Cerebellar nuclear complex (tissue), 1 donor: ENCODE results near the gene MAP4K4.

Source experiments
- DNase-seq, 2 experiments: peaks; one replicate each; lab custom pipeline; 2025; lab: John Stamatoyannopoulos, UW

MAP4K4 gene

DNA sequence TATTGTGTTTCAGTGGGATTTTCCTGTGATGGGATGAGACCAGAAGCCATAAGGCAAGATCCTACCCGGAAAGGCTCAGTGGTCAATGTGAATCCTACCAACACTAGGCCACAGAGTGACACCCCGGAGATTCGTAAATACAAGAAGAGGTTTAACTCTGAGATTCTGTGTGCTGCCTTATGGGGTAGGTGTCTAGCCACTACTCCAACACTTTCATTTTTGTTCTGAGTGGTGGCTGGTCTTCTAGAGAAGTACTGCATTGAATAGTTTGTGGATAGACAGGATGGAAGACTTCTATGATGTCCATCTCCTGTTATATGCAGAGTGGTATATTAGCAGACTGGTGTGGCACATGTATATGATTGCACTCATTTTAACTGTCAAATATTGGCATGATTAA is 176.6 kb downstream of the MAP4K4 start:
- no peak for DNase-seq

DNA sequence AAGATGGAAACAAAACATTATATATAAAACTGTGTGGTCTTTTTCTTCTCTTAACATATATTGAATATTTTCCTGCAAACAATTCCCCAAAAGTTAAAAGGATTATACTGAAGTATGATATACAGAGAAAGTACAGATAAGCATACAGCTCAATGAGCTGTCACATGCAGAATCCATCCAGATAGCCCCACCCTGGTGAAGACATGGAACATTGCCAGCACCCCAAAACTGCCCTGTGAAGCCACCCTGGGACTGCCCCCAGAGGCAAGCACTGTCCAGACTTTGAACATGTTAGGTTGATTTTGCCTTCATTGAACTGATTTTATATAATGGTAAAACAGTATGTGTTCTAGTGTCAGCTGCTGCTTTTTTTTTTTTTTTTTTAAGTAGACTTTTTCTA is 182.0 kb downstream of the MAP4K4 start:
- no peak for DNase-seq

DNA sequence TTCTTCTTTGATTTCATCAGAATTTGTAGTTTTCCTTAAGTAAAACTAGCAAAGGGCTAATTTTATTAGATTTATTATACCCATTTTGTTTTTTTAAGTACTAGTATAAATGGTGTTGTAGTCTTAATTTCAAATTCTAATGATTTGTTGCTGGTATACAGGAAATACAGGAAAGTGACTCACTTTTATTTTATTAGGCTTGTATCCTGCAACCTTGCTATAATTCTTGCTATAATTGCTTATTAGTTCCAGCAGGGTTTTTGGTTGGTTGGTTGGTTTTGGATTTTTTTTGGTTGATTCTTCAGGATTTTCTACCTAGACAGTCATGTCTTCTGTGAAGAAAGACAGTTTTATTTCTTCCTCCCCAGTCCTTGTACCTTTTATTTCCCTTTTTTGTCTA is 183.6 kb downstream of the MAP4K4 start:
- no peak for DNase-seq

DNA sequence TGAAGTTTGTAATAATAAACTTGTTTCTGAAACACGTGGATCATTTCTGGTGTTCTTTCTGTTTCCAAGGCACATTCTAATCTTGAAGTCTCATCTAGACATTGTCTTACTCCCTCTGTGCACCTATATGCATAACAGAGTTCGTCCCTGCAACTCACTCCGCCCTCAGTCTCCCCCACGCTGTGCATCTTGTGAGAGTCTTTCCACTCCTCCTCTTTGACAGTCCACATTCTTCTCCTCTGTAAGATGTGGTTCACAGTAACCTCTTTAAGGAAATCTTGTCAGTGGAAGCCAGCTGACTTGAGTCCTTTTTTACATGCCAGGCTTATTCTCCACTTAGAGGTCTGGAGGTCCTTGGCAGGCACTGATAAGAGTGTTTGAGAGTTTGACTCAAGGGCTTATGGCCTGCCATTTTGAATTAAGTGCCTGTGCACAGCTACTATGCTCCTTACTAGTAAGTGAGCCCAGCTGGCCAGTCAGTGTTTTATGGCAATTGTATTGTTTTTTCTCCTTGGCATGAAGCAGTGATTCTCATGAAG is 185.3 kb downstream of the MAP4K4 start:
- no peak for DNase-seq

DNA sequence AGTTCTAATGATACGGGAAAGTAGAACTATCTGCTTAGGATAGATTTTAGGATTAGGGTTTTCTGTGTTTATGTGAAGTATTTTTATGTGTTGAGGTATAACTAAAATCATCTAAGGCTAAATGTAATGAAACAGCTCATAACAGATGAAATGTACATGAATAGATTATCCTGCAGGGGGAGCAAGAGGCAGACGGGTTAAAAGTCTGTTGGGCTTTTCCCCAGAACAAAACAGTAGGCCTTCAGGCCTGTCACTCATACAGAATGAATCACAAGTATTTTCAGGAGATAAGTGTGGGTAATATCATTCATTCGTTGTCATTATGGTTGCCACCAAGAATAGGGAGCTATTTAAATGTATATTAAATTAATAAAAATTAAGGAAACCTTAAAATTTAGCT is 186.4 kb downstream of the MAP4K4 start:
- DNase-seq: no peak

DNA sequence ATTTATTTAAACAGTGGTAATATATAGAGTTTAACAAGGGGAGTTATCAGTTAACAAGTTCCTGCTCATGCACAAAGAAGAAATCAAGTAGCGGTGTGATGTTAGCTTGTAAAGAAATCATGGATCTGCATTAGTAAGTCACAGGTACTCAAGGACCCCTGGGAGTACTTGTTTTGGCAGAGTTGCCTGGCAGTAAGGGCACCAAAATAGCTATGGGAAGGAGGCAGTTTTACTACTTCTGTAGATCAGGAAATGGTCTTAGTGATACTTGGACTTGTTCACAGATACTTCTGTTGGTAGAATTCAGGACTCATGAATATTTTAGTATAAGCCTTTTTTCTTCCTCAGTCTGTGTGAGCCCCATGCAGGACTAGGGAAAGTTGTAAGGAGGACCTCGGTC is 186.9 kb downstream of the MAP4K4 start:
- no peak for DNase-seq

DNA sequence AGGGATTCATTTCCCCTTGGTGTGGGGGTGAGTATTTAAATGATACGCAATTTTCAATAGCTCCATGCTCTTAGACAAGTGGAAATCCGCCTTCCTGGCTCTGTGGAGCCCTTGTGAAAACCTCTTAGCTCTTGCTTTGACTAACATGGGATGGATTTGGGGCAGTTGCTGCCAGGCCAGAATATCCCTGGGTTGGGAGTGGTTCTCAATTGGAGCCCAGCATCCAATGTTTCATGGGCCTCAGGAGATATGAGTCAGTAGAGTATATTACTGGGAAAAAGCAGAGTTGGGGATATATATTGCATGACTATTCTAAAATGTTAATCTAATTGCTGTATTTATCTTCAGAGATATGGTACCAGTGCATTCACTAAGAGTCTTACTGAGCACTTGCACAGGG is 189.8 kb downstream of the MAP4K4 start:
- DNase-seq: no peak

DNA sequence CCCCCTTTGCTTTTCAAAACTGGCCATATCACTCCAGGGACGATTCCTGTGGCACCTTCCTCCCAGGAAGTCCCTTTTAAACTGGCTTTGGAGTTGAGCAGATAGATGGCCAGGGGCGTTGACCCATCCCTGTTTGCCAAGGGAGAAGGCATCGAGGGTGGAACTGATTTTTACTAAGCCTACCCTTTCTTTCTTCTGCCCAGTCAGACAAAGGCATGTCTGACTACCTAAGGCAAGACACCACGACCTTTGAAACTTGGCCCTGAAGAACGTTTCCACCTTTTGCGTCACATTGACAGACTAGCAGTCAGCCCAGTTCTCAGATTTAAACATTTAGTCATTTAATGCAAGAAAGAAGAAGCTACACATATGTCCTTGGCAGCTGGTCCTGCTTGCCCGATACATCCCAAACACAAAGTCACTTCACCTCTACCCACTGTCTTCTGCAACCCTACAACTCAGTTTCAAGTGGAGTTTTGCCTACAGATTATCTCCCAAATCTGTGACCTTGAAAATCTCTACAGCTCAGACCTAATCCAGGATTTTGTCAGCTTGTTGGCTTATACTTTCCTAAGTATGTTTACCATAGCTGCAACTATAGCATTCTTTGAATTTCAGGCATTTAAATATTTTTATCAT is 192.1 kb downstream of the MAP4K4 start:
- no peak for DNase-seq

DNA sequence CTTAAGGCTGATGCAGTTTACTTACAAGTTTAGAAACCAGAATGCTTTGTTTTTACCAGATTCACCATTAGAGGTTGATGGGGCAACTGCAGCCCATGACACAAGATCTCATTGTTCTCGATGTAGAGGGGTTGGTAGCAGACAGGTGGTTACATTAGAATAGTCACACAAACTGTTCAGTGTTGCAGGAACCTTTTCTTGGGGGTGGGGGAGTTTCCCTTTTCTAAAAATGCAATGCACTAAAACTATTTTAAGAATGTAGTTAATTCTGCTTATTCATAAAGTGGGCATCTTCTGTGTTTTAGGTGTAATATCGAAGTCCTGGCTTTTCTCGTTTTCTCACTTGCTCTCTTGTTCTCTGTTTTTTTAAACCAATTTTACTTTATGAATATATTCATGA is 194.9 kb downstream of the MAP4K4 start:
- DNase-seq: no peak

DNA sequence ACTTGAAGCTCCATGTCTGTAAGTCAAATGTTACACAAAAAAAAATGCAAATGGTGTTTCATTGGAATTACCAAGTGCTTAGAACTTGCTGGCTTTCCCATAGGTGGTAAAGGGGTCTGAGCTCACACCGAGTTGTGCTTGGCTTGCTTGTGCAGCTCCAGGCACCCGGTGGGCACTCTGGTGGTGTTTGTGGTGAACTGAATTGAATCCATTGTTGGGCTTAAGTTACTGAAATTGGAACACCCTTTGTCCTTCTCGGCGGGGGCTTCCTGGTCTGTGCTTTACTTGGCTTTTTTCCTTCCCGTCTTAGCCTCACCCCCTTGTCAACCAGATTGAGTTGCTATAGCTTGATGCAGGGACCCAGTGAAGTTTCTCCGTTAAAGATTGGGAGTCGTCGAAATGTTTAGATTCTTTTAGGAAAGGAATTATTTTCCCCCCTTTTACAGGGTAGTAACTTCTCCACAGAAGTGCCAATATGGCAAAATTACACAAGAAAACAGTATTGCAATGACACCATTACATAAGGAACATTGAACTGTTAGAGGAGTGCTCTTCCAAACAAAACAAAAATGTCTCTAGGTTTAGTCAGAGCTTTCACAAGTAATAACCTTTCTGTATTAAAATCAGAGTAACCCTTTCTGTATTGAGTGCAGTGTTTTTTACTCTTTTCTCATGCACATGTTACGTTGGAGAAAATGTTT is 196.3 kb downstream of the MAP4K4 start:
- no peak for DNase-seq

DNA sequence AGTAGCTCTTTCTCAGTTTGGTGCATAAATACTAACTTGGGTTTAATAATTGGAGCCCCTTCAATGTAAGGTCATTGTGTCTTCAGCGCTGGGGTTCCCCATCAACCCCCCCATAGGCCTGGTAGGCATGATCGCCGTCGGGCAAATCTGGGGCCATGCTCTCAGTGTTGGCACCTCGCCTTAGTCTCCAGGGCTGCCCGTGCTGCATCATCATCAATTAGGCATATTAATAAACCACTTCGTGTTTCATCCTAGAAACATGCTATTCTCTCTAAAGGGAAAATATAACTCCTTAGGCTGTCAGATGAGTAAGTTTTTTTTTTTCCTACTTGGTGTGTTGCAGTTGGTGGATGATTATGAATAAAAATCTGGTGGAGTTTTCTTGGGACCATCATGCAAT is 197.5 kb downstream of the MAP4K4 start:
- no peak for DNase-seq

DNA sequence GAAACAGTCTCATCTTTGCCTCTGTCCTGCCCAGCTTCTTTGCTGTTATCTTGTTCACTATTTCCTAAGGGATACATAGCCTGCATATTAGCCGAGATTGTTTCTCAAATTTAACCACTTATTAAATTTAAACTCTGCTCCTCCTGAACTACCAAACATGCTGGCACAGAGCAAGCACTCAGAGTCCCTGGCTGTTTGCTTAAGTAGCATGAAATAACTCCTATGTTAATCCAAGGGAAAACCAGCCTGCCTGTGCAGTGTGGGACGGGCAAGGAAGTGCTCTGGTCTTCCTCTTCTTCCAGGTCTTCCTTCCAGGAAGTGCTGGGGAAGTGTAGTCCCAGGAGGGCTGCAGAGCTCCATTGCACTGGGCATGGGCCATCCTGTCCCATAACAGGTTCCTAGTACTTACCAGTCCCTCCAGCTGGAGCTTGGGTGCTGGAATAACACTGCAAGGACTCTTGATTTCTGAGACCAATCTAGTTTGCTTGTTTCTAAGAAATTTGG is 198.4 kb downstream of the MAP4K4 start:
- DNase-seq: no peak

DNA sequence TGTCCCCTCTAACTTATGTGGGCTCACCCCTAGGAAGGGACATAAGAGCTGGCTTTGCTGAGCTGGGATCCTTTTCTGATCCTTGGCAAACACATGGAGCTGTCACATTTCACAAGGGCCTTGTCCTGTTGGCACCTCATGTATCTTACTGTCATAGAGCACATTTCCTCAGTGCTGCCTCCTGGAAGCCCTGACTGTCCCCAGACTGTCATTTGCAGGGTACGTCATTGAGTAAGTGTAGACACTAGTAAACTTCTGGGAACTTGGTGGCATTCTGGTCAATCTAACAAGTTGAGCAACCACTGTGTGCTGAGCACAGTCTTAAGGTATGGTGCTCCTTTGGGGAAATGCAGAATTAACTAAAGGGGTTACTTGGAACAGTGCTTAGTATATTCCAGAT is 199.8 kb downstream of the MAP4K4 start:
- DNase-seq: no peak

DNA sequence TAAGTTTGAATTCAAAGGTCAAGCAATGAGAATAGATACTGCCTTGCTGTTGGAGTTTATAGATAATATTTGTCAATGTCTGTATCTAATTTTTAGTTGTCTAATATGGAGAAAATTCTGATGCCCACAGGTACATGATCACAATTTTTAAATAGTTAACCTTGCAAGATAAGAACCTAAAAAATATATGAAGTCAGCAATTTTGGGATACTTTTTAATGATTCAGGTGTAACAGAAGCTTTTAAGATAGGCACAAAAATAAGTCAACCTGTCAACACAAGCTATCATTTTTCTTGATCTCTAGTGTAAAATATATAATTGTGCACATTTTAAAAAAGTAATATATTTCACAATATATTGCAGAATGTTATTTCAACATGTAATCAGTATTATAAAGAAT is 201.8 kb downstream of the MAP4K4 start:
- DNase-seq: no peak

DNA sequence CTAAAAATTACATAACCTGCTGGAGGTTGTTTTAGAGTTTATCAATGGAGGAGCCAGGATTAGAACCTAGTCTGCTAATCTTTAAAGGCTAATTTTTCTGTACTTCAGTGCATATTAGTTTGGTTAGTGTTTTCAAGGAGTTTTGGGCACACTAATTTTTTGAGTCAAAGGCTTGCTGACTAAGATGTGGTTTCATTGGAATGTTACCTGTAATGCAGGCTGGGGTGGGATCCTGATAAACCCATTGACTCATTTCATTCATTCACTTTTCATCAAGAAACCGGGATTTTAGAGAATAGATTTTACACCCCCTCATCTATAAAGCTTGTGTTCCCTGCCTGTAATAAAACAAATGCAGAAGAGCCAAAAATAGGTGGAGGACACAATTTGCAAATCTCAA is 202.4 kb downstream of the MAP4K4 start:
- no peak for DNase-seq

DNA sequence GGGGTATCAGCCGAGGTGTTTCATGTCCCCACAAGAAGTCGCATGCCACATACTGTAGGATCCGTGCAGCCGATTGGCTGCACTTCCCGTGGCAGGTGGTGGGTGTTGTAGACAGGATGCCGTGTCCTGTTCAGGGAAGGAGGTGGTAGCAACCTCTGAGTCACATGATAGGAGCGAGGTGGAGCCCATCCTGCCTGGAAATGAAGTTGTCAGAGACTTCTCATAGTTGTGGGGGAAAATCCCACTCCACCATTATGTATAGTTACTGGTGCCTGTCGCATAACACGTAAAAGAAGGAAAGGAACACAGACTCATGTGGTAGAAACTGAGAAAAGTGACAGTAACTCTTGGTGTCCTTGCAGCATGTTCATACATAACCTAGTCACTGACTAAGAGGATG is 202.9 kb downstream of the MAP4K4 start:
- DNase-seq: no peak

DNA sequence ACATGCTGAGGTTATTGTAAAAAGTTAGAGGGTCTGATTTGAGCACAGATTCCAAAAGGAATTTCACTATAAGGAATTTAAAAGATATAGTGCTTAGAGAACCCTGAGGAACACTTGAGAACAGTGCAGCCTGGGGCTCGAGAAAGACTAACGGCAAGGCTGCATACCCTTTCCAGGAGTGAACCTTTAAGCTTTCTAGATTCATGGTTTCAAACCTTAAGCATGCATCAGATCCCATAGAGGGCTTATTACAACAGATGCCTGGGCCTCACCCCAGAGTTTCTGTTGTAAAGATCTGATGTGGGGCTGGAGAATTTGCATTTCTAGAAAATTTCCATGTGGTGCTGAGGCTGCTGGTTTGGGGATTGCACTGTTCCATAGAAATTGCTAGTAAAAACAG is 203.7 kb downstream of the MAP4K4 start:
- no peak for DNase-seq

DNA sequence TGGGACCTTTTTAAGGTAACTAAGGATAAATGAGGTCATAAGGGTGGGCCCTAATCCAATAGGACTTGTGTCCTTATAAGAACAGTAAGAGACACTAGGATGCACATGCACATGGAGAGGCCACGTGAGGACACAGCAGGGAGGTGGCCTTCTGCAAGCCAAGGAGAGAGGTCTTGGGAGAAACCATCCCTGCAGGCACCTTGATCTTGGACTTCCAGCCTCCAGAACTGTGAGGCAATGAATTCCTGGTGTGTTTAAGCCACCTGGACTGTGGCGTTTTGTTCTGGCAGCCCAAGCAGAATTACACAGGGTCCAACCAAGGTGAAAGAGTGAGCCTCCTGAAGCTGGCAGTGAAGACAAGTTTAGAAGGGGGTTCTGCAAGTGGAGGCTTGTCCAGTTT is 204.7 kb downstream of the MAP4K4 start:
- no peak for DNase-seq

DNA sequence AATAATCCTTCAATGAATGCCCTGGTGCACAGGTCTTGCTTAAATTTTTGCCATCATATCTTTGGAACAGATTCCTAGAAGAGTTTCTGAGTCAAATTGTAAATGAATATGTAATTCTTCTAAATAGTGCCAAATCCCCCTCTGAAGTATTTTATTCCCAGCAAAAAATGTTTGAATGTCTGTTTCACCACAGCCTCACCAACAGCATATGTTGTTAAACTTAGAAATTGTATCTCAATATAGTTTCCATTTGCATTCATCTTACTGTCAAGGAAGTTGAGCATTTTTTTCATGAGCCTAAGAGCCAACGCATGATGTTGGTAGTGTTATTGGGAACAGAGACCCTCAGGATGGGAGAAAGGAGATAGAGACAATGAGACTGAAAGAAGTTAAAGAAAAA is 207.4 kb downstream of the MAP4K4 start:
- DNase-seq: no peak

DNA sequence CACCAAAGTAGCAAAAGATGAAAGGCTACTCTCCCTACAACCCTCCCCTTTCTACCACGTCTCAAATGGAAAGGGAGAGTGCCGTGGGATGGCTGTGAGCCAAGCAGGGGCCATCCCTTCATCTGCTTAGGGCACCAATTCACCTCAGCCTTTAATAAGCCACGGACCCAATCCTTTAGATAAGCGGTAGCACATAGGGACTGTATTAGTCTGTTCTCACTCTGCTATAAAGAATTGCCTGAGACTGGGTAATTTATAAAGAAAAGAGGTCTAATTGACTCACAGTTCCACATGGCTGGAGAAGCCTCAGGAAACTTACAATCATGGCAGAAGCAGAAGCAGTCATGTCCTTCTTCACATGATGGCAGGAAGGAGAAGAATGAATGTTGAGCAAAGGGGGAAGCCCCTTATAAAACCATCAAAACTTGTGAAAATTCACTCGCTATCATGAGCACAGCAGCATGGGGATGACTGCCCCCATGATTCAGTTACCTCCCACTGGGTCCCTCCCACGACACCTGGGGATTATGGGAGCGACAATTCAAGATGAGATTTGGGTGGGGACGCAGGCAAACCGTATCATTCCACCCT is 208.3 kb downstream of the MAP4K4 start:
- no peak for DNase-seq

DNA sequence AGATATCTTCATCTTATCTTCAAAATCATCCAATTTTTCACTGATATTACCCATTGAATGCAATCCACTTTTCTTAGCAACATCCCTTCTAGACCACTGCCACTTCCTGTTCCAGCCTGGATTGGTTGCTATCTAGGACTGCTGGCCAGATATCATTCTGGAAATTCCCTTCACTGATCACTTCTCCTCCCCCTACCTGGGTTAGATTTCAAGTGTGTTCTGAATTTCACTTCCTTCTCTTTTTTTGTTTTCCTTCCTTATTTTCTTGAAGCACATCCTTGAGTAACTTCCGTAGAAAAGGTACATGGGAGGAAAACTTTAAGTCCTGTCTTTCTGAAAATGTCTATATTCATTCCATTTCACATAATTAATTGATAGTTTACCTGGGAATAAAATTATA is 212.3 kb downstream of the MAP4K4 start:
- DNase-seq: no peak

DNA sequence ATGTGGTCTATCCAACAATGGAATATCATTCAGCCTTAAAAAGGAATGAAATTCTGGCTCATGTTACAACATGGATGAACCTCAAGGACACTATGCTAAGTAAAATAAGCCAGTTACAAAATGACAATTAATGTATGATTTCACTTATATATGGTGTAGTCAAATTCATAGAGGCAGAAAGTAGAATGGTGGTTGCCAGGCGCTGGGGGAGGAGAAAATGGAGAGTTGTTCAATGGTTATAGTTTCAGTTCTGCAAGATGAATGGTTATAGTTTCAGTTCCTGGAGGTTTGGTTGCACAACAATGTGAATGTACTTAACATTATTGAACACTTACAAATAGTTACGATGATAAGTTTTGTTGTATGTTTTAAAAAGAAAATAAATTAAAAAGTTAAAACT is 215.0 kb downstream of the MAP4K4 start:
- DNase-seq: no peak

DNA sequence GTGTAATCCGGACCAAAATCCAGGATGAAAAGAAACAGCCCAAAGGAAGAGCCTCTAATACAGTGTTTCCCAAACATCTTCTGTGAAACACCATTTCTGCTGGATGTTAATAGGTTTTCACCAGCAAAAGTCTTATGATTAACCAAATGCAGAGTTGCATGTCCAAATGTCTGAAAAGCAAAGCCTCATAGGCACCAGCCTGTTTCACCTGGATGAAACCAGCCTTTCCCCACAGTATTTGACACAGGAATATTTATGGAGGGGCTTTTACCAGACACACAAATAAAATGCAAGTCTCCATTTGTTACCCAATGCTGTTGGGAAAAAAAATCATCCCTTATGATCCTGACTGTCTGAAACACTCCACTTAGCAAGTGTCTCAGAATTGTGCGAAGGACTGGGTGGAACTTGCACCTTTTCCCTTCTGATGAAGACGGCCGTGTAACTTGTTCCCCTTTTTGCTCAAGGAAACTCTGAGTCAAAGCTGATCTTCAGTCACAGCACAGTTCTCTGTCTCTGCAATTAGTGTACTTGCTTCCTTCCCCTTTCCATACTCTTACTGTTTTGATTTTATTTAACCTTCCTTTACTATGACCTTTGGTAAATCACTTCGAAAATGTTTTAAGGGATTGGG is 223.9 kb downstream of the MAP4K4 start:
- DNase-seq: no peak
